Astrocyte (in vitro differentiated cells and primary cell): Measurements from ENCODE around the gene FANCD2. TPM values are rescaled to one million over a fixed set of nuclear protein-coding genes. Genes with fewer than 3 reads are reported as not detected.
"Not testable (repeated sequence)": the region's sequence is repeated elsewhere in the genome, so short reads cannot be mapped to it uniquely, and the experiment has no call there.

Experiments used
- DNase-seq: peaks from one replicate; pipeline ENCODE4 v3.0.0-alpha.2; 2010; ENCODE audit warnings: low read depth
- FAIRE-seq: peaks from 2 replicates; lab custom pipeline; 2011; peaks lifted over from hg19 to GRCh38; lab: Jason Lieb, UNC
- H2AFZ ChIP-seq: 2 replicates; pipeline ENCODE4 v1.6.0; 2012; ENCODE audit warnings: low read depth, low read length, inconsistent platforms
- H3K27ac ChIP-seq: 2 replicates; pipeline ENCODE4 v1.5.1; 2011; ENCODE audit warnings: low read depth, low read length, inconsistent platforms
- H3K27me3 ChIP-seq: 2 replicates; pipeline ENCODE4 v1.6.0; 2011; ENCODE audit warnings: low read length, inconsistent platforms; ENCODE audit not compliant: insufficient read depth
- H3K36me3 ChIP-seq: 2 replicates; pipeline ENCODE4 v1.5.1; 2011; ENCODE audit warnings: low read length, inconsistent platforms; ENCODE audit not compliant: insufficient read depth
- H3K4me1 ChIP-seq: 2 replicates; pipeline ENCODE4 v1.5.1; 2011; ENCODE audit warnings: low read length, inconsistent platforms; ENCODE audit not compliant: insufficient read depth
- H3K4me2 ChIP-seq: 2 replicates; pipeline ENCODE4 v1.6.0; 2012; ENCODE audit warnings: low read length, inconsistent platforms
- H3K4me3 ChIP-seq: 2 replicates; pipeline ENCODE4 v1.5.1; 2011; ENCODE audit warnings: low read depth, mild to moderate bottlenecking, low read length, inconsistent platforms; ENCODE audit not compliant: insufficient read depth
- H3K79me2 ChIP-seq: 2 replicates; pipeline ENCODE4 v1.6.0; 2012; ENCODE audit warnings: mild to moderate bottlenecking, low read length, inconsistent platforms; ENCODE audit not compliant: insufficient read depth
- H3K9ac ChIP-seq: 2 replicates; pipeline ENCODE4 v1.6.0; 2012; ENCODE audit warnings: mild to moderate bottlenecking, low read length, inconsistent platforms
- H3K9me3 ChIP-seq: 2 replicates; pipeline ENCODE4 v1.5.1; 2012; ENCODE audit warnings: low read depth, mild to moderate bottlenecking, low read length, inconsistent platforms; ENCODE audit not compliant: insufficient read depth
- H4K20me1 ChIP-seq: 2 replicates; pipeline ENCODE4 v1.6.0; 2012; ENCODE audit warnings: low read length, inconsistent platforms; ENCODE audit not compliant: insufficient read depth
- H3K27ac Mint-ChIP-seq: one replicate; pipeline ENCODE4 v1.8.0; 2021; ENCODE audit warnings: mild to moderate bottlenecking, mixed read lengths; ENCODE audit not compliant: unreplicated experiment
- H3K27me3 Mint-ChIP-seq: one replicate; pipeline ENCODE4 v1.8.0; 2021; ENCODE audit warnings: low read depth, mixed read lengths; ENCODE audit not compliant: unreplicated experiment
- H3K36me3 Mint-ChIP-seq: one replicate; pipeline ENCODE4 v1.8.0; 2021; ENCODE audit warnings: low read depth, mixed read lengths; ENCODE audit not compliant: unreplicated experiment
- H3K4me1 Mint-ChIP-seq: one replicate; pipeline ENCODE4 v1.8.0; 2021; ENCODE audit warnings: low read depth, mixed read lengths; ENCODE audit not compliant: unreplicated experiment
- H3K4me3 Mint-ChIP-seq: one replicate; pipeline ENCODE4 v1.8.0; 2021; ENCODE audit warnings: mild to moderate bottlenecking, moderate library complexity, mixed read lengths; ENCODE audit not compliant: unreplicated experiment
- H3K9me3 Mint-ChIP-seq: one replicate; pipeline ENCODE4 v1.8.0; 2021; ENCODE audit warnings: mild to moderate bottlenecking, mixed read lengths; ENCODE audit not compliant: unreplicated experiment
- CTCF ChIP-seq: IDR thresholded peaks from 2 replicates; pipeline ENCODE4 v1.5.1; 2011; ENCODE audit warnings: low read depth, mild to moderate bottlenecking, inconsistent platforms, low read length, moderate library complexity; ENCODE audit not compliant: insufficient read depth
- EZH2 ChIP-seq: IDR thresholded peaks from 2 replicates; pipeline ENCODE4 v1.6.1; 2012; ENCODE audit warnings: mild to moderate bottlenecking, low read length, inconsistent platforms; ENCODE audit not compliant: insufficient read depth
- total RNA-seq: library from RNA; stranded (reverse); gene quantifications from 2 replicates; pipeline ENCODE4 v1.2.1, GENCODE V29; 2021

FANCD2 gene
- total RNA-seq, 1 donor from 2014 or later, result 3.7 TPM

- no peak overlapping the region for H3K27ac Mint-ChIP-seq
- Histone ChIP-seq H3K36me3 (no peaks in the 10 kb centered on the region), H3K9me3 (no peaks in the 10 kb centered on the region), H3K4me1 (peaks cover 3% of the 10 kb centered on the region), H4K20me1 (no peaks in the 10 kb centered on the region), H2AFZ (no peak overlapping the region), H3K9ac (no peak overlapping the region), H3K27me3 (no peaks in the 10 kb centered on the region), H3K4me3 (no peak overlapping the region), H3K27ac (no peak overlapping the region), H3K4me2 (no peak overlapping the region), H3K79me2 (no peaks in the 10 kb centered on the region)
- H3K4me1 Mint-ChIP-seq, result peaks cover 8% of the 10 kb centered on the region
- no peaks in the 10 kb centered on the region for H3K9me3 Mint-ChIP-seq
- no peaks in the 10 kb centered on the region for H3K36me3 Mint-ChIP-seq
- no peak for TF ChIP-seq EZH2
- no peak for TF ChIP-seq CTCF
- H3K27me3 Mint-ChIP-seq, result no peaks in the 10 kb centered on the region
- DNase-seq (no peak), FAIRE-seq (no peak)
- H3K4me3 Mint-ChIP-seq, result no peak overlapping the region
Observed at GRCh38 chr3:10055097-10055496, 28.9 kb downstream of the FANCD2 start.

GRCh38 chr3:10070077-10070476 lies 43.8 kb downstream of the FANCD2 start:
- not testable (repeated sequence) for H3K4me3 Mint-ChIP-seq, H3K27me3 ChIP-seq, H3K27ac Mint-ChIP-seq, H3K9me3 Mint-ChIP-seq, FAIRE-seq, H3K27me3 Mint-ChIP-seq, H3K9ac ChIP-seq, H3K27ac ChIP-seq, H3K36me3 Mint-ChIP-seq, H3K79me2 ChIP-seq, H3K9me3 ChIP-seq, H3K4me1 ChIP-seq, H2AFZ ChIP-seq, H3K4me3 ChIP-seq, H3K4me1 Mint-ChIP-seq, H3K4me2 ChIP-seq, DNase-seq, H4K20me1 ChIP-seq, H3K36me3 ChIP-seq

GRCh38 chr3:10074666-10075065 lies 48.4 kb downstream of the FANCD2 start:
- Histone ChIP-seq H3K4me1 (no peaks in the 10 kb centered on the region), H3K27me3 (no peaks in the 10 kb centered on the region), H3K9me3 (no peaks in the 10 kb centered on the region), H2AFZ (no peak overlapping the region), H3K4me3 (no peak overlapping the region), H3K9ac (no peak overlapping the region), H3K4me2 (no peak overlapping the region), H3K79me2 (no peaks in the 10 kb centered on the region), H3K36me3 (no peaks in the 10 kb centered on the region), H3K27ac (no peak overlapping the region), H4K20me1 (no peaks in the 10 kb centered on the region)
- TF ChIP-seq EZH2 (no peak), CTCF (no peak)
- no peaks in the 10 kb centered on the region for H3K9me3 Mint-ChIP-seq
- no peak overlapping the region for H3K4me3 Mint-ChIP-seq
- no peak for FAIRE-seq
- no peaks in the 10 kb centered on the region for H3K4me1 Mint-ChIP-seq
- peaks cover 2% of the 10 kb centered on the region for H3K36me3 Mint-ChIP-seq
- H3K27me3 Mint-ChIP-seq, result no peaks in the 10 kb centered on the region
- no peak overlapping the region for H3K27ac Mint-ChIP-seq
- no peak for DNase-seq
